ENCODE data around the gene RARA.
A peak's percentile ranks its signal among the peaks of the same experiment; 100 is the strongest.
"Not testable (repeated sequence)": the region's sequence is repeated elsewhere in the genome, so short reads cannot be mapped to it uniquely, and the experiment has no call there.

RARA gene

DNA sequence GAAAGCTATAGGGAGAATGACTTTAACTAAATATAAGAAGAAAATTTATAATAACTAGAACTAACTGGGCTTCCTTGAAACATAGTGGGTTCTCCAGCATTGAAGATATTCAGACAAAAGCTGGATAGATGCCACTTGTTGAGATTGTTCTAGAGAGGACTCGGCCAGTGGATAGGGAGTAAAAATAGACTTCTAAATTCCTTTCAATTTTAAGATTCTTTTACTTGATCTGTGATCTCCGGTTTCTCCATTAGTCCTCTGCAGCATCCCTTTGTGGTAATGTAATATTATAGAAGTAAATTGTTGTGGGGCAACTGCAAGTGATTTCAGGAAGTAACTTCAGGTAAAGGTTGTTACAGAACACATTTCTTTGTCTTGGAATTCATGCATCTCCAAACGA lies 10.3 kb upstream of the RARA start:
- DNase-seq: no peak

DNA sequence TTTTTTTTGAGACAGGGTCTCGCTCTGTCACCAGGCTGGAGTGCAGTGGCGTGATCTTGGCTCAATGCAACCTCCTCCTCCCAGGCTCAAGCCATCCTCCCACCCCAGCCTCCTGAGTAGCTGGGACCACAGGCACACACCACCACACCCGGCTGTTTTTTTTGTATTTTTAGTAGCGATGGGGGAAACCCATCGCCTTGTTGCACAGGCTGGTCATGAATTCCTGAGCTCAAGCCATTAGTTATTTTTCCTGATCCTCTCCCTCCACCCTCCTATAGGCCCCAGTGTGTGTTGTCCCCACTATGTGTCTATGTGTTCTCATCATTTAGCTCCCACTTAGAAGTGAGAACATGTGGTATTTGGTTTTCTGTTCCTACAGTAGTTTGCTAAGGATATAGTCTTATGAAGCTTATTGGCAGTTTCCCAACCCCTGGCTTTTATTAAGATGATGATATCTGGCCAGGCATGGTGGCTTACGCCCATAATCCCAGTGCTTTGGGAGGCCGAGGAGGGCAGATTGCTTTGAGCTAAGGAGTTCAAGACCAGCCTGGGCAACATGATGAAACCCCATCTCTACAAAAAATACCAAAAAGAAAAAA lies 9.7 kb upstream of the RARA start:
- not testable (repeated sequence) for DNase-seq

DNA sequence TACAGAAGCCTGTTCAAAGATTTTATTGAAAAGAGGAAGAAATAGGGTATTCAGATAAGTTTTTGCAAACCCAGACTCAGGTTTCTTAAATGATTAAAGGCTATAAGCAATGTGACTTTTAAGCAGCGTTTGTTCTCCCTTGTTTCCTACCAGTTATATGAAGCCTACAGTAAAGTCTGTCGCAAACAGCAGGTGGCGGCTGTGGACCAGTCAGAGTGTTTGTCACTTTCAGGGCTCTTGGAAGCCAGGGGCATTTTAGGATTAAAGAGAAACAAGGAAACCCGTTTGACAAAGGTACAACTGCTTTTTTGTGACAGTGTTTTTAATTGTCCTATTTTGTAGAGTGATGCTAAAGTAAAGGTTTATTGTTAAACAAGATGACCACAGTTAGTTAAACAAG lies 7.7 kb upstream of the RARA start:
- no peak for DNase-seq

GRCh38 chr17:40303009-40303657 lies 5.8 kb upstream of the RARA start:
- DNase-seq: peak; percentile 57

DNA sequence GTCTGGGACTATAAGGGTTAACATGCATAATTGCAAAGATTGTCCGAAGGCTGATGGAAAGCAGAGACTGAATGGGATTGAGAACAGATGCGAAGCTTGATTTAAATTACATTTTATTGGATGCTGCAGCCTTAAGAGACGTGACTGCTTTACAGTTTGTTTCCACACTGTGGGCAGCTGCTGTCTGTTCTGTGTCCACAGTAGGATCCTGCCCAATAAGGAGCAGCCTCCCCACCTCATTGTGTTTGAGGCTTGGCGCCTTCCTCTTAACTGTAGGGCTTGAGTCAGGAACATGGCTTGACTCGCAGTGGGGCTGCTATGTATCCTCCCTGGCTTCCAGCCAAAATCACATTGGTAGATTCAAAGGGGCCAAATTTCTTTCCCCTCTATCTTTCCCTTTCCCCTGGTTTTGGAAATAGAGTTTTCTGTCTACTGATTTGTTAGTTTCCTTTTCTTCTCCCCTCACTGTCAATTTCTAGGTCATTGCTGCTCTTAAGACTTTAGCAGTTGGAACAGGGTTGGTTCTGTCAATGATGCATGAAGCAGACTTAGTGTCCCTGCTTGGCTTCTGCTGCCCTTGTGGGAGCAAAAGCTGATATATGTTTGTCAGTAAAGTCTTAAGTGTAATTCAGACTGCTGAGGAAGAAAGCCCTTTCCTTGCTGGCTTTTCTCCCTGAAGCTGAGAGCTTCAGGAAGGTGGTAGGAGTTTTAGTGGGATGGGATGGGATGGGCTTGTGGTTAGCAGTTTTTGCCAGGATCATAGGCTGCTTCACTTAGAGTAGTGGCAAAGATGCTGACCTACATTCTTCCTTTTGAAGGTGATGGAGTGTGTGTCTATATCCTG lies 5.0 kb upstream of the RARA start:
- no peak for DNase-seq

GRCh38 chr17:40304552-40304863 lies 4.5 kb upstream of the RARA start:
- not testable (repeated sequence) for DNase-seq

GRCh38 chr17:40304866-40305265 lies 4.1 kb upstream of the RARA start:
- DNase-seq: not testable (repeated sequence)

DNA sequence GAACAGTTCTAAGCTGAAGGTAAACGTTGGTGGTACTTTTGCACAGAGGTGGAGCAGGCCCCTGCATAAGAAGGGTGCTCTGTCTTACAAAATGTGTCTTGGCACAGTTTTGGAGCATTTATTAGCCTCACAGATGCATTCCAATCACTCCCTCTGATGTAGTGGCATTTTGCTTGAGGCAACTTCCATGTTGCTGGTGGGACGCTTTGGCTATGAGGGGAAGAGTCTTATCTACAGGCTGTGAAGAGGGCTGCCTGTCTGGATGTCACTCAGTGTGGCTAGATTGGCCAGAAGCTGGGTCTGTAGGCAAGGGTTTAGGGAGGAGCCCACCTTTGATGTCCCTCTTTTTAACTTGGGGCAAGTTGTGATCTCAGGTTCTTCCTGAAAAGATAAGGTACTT lies 2.6 kb upstream of the RARA start:
- DNase-seq: no peak

GRCh38 chr17:40307001-40307730 lies 1.8 kb upstream of the RARA start:
- no peak for DNase-seq

DNA sequence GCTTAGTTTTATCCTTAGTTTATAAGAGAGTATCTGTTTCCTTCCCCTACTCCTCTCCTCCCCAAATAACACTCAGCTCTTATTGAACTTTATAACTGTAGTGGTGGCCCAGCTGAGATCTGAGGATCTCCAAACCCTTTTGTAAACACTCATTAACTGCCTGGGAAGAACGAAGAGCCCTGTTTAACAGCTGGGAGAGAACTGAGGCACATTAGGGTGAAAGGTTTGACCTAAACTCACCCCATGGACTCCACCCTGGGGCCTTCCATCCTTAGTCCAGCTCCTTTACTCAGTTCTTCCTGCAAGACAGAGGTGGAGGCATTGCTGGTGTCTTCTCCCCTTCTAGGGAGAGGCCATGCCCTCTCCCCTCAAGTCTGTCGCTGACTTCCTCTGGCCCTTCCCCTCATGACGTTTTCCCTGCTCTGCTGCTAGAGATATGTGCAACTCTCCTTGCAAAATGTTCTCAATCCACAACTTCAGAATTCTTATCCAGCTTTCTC lies 1.2 kb upstream of the RARA start:
- no peak for DNase-seq

GRCh38 chr17:40309949-40310510 lies 1.1 kb downstream of the RARA start:
- no peak for DNase-seq

GRCh38 chr17:40310882-40311391 lies 2.0 kb downstream of the RARA start:
- no peak for DNase-seq

GRCh38 chr17:40311575-40311974 lies 2.6 kb downstream of the RARA start:
- no peak for DNase-seq

DNA sequence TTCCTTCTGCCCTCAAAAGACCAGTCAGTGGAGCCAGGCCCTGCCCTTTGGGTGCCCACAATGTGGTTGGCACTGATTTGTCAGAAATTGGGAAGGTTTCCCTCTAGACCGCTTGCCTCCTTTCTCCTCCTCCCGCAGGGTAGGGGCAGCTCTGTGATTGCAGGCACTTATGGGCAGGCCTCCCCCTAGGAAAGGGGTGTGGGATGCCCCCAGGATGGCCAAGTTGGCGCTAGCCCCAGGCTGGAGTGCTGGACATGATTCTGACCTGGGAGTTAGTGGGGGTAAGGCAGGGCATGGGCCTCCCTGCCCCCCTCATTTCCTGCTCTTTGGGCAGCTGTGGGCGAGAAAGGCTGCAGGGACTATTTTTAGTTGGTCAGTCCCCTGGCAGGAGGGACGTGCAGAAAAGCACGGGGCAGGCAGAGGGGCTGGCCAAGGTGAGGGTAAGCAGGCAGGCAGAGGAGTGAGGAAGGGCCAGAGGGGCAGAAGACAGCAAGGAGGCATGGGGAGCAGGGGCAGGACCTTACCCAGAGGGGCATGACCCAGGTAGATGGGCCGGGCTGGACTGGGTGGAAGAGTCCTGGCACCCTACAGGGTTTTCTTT lies 3.3 kb downstream of the RARA start:
- DNase-seq: no peak

DNA sequence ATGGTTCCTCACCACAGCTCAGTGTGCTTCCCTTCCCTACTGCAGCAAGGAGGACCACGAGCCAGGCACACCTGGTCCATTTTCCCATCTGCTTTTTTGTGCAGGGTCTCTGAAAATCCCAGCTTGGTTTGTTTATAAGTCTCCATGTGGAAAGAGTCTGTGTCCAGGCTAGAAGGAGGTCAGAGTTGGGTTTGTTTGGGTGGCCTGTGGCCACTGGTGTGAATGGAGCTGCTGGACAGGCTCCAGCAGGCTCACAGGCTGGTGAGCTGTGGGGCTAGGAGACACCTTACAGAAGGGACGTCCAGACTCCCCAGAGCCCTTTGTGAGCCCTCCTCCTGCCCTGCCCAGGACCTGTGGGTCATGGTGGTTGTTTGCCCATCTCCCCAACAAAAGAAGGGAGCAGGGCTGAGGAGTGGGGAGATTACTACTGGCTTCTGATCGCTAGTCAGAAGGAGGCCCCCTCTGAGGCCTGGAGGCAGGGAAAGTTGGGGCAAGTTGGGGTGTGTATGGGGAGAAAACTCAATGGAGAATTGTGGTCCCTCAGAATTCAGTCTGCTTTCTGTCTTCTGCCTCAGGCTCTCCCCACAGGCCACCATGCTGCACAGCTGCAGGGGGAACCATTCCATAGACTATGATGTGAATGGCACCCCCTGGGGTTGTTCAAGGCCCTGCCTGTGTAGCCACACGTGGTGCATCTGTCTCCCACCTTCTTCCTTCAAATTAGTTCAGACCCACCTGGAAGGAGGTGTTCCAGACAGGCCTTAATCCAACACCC lies 4.1 kb downstream of the RARA start:
- no peak for DNase-seq

- peak; percentile 86 for DNase-seq
These were observed 4.9 kb downstream of the RARA start for GRCh38 chr17:40313668-40314583.

DNA sequence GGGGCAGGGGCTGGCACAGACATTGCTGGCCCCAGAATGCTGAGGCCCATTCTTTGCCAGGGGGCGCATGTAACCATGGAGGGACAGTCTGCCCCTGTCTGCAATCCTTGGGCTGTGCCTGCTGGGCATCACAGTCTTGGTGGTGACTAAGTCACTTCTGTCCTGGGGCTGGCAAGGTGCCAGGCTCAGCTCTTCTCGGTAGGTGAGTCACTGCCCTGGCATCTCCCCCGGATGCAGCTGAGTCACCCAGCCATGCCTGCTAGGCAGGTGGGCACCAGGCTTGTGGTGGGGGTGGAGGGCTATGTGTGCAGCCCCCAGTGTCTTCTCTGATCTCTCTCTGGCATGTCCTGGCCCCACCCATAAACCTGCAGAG lies 5.6 kb downstream of the RARA start:
- DNase-seq: peak; percentile 13

GRCh38 chr17:40315206-40315605 lies 6.2 kb downstream of the RARA start:
- no peak for DNase-seq

GRCh38 chr17:40315678-40316570 lies 6.9 kb downstream of the RARA start:
- no peak for DNase-seq

All from NCI-H524 treated with DMSO at 0.1 percent for 48 hours (cell line).